Measurements from ENCODE around the gene PLB1. TPM values are rescaled to one million over a fixed set of nuclear protein-coding genes. Genes with fewer than 3 reads are reported as not detected.

Gene PLB1
- total and polyA plus RNA-seq, 5 experiments from 2014 or later: 0.29 to 0.34 (median 0.34) TPM; not detected in 2

DNA sequence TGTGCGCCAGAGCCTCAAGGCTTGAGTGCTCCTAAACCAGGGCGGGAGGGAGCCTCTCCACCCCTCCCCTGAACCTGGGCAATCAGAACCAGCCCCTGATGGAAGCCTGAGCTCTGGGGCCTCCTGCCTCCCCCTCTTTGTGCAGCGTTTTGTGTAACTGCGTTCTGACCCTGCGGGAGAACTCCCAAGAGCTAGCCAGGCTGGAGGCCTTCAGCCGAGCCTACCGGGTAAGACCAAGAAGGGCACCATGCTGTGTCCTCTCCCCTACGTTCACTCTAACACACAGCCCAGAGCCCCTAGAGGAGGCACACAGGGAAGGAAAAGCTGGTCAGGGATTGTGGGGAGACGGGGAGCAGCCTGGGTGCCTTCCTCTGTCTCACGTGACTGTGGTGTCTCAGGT lies 108.0 kb downstream of the PLB1 start:
- Mint-ChIP-seq H3K36me3 (peaks cover 0 to 2% (median 0%) of the 10 kb centered on the region in 3 donors), H3K27ac (peak overlapping the region in 5 of 10 donors; percentile 8 to 48 (median 25)), H3K27me3 (no peaks in the 10 kb centered on the region), H3K9me3 (peaks cover 0 to 2% (median 0%) of the 10 kb centered on the region in 9 donors), H3K4me1 (peaks cover 8 to 33% (median 13%) of the 10 kb centered on the region in 4 donors), H3K4me3 (no peak overlapping the region)
- DNase-seq (no peak), ATAC-seq (no peak)
- POLR2A ChIA-PET: interaction anchor here (0.9 to 1.0 kb wide), 2 partner anchors 9 to 12 kb away, joined by 3 to 4 read pairs; no protein-coding TSS in a partner anchor

DNA sequence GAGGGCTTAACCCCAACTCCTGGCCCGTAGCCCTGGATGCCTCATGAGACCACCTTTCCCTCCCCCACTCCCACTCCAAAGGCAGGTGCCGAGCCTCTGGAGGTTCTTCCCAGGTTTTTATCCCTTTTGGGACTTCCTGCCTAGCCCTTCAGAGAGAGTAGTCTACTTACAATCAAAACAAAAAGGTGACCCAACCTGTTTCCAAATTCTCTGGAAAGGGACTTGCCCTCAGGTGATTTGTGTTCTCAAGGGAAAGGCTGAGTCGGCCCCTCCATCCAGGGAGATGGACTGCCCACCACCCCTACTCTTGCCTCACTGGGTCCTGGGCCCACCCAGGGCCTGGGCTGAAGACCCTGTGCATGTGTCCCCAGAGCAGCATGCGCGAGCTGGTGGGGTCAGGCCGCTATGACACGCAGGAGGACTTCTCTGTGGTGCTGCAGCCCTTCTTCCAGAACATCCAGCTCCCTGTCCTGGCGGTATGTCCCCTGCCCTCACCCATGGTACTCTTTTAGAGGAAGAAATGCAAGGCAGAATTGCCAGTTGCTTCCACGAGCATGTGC lies 108.5 kb downstream of the PLB1 start:
- peaks cover 0 to 2% (median 0%) of the 10 kb centered on the region in 9 donors for H3K9me3 Mint-ChIP-seq
- no peaks in the 10 kb centered on the region for H3K27me3 Mint-ChIP-seq
- H3K36me3 Mint-ChIP-seq: peaks cover 0 to 2% (median 0%) of the 10 kb centered on the region in 3 donors
- peak overlapping the region in 4 of 10 donors; percentile 20 to 66 (median 42) for H3K27ac Mint-ChIP-seq
- no peak for ATAC-seq
- POLR2A ChIA-PET: interaction anchor here (1.0 kb wide), 2 partner anchors 10 to 11 kb away, joined by 3 read pairs; no protein-coding TSS in a partner anchor
- peaks cover 11 to 33% (median 18%) of the 10 kb centered on the region in 4 donors for H3K4me1 Mint-ChIP-seq
- H3K4me3 Mint-ChIP-seq: no peak overlapping the region
- no peak for DNase-seq

DNA sequence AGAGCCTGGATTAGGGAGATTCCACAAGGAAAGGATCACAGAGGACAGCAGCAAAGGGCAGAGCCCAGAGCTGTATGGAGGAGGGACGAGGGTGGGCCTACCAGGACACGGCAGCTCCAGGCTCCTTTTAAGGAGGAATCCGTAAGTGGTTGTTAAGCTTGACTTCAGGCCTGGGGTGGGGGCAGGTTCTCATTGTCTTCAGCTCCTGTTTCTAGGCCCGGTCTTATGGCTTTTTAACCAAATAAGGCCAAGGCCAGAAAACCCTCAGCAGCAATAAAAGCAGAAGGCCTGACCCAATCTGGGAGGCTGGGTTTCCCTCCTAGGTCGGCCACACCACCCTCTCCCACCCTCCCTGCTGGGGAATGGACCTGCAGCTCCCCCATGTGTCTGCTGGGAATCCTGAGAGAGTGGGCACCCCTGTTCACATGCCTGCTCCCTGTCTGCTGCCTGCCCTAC lies 111.2 kb downstream of the PLB1 start:
- DNase-seq: no peak
- Mint-ChIP-seq H3K4me3 (no peak overlapping the region), H3K9me3 (no peaks in the 10 kb centered on the region), H3K4me1 (peaks cover 17 to 35% (median 27%) of the 10 kb centered on the region in 4 donors), H3K36me3 (no peaks in the 10 kb centered on the region), H3K27me3 (no peaks in the 10 kb centered on the region), H3K27ac (peak overlapping the region in 6 of 10 donors; percentile 2 to 82 (median 64))
- no peak for ATAC-seq
- POLR2A ChIA-PET: interaction anchor here (0.6 to 1.6 kb wide), 4 partner anchors 9 to 217 kb away, joined by 3 to 5 read pairs (median 4); no protein-coding TSS in a partner anchor

DNA sequence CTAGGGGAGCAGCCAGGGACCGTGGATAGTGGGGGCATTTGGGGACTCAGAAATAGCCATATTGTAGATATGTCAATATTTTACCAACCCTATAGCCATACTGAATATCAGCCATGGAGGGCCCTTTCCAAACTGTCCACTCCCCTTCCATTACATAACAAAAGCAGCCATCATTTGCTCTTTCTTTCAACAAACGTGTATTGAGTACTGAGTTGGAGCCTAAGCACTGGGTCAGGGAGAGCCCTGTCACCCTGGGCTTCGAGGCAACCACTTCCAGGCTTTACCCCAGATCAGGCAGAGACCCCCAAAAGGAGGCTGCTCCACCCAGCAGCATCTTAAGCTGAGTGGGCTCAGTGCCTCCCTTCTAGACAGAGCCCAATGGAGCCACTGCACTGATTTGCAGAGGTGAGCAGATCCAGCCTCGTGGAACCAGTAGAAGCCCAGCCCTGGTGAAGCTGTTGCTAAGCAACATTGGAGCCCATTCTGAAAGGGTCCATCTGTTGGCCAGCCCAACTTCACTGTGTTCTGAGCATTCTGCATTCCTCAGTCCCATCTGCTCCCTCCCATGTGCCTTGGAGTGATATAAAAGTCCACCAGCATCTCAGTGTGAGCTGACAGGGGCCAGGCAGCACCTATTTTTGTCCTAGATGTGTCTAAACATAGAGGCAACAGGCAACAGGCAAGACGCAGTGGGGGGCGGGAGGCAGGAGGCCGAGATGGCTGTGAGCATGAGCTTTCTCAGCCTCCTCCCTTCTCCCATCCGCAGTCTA lies 112.1 kb downstream of the PLB1 start:
- Mint-ChIP-seq H3K4me1 (peaks cover 15 to 32% (median 25%) of the 10 kb centered on the region in 4 donors), H3K36me3 (no peaks in the 10 kb centered on the region), H3K9me3 (no peaks in the 10 kb centered on the region), H3K27ac (peak overlapping the region in 5 of 10 donors; percentile 4 to 56 (median 43)), H3K27me3 (no peaks in the 10 kb centered on the region), H3K4me3 (no peak overlapping the region)
- POLR2A ChIA-PET: interaction anchor here (1.9 kb wide), 1 partner anchor 144 kb away, joined by 5 read pairs; the partner anchor contains the start of gene PPP1CB
- DNase-seq (no peak), ATAC-seq (no peak)

DNA sequence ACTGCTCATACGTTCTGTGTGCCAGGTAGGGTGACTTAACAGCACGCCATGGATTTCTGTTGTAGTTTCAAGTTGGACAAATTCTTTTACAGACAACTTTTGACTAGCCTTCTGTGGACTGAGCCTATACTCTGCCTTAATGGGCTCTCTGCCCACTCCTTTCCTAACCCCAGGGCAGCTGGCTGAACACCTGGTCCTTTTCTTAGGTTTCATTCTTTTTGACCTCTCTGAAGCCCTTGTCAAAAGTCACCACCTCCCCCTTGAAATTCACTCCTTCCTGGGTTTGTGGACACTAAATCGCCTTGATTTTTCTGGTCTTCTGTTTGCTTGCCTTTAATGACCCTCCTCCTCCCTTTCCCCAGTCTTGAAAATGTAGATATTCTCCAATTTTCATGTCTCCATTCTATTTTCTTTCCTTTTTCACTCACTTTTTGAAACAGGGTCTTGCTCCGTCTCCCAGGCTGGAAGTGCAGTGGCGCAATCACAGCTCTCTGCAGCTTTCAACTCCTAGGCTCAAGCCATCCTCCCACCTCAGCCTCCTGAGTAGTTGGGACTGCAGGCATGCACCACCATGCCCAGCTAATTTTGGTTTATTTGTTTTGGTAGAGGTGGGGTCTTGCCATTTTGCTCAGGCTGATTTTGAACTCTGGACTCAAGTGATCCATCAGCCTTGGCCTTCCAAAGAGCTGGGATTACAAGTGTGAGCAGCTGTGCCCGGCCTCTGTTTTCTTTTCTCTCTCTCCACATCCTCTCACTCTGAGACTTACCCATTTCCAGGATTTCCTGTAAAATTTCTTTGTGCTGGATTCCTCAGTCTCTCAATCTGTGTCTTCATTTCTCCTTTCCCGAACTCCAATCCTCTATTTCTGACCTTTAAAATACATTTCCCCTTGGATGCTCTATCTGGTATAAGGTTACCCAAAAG lies 112.9 kb downstream of the PLB1 start:
- Mint-ChIP-seq H3K27ac (peak overlapping the region in 6 of 10 donors; percentile 12 to 76 (median 36)), H3K4me1 (peaks cover 13 to 27% (median 19%) of the 10 kb centered on the region in 4 donors), H3K27me3 (no peaks in the 10 kb centered on the region), H3K9me3 (no peaks in the 10 kb centered on the region), H3K4me3 (no peak overlapping the region), H3K36me3 (no peaks in the 10 kb centered on the region)
- POLR2A ChIA-PET: interaction anchor here (1.5 to 1.9 kb wide), 2 partner anchors 9 to 143 kb away, joined by 3 to 5 read pairs; partner anchors contain the start of gene PPP1CB
- DNase-seq: no peak
- no peak for ATAC-seq

DNA sequence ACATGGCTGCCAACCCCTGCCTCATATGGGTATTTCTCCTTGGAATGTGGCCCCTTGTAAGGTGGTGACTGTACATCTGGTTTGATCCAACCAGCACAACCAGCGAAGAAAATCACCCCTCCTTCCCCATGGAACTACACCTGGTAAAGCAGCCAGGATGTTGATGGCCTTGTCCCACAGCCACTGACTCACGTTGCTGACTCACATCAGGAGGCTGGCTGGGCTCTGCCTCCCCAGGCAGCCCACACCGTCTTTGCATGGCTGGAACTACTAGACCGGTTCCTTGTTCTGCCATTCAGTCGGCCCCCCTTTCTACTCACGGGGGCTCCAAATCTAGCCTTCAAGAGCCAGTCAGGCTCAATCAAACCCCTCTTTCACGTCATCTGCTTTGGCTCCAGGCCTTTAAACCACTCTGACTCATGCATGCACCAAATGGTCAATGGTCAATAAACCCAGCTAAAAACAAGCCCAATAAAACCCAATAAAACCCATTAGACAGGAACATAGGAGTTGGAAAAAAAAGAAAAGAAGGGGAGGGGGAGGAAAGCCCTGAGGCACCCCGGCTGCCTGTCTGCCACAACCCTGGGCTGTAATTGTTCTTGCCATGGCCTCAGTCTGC lies 114.8 kb downstream of the PLB1 start:
- H3K4me3 Mint-ChIP-seq: no peak overlapping the region
- no peak for ATAC-seq
- no peaks in the 10 kb centered on the region for H3K9me3 Mint-ChIP-seq
- H3K27ac Mint-ChIP-seq: peak overlapping the region in 5 of 10 donors; percentile 55 to 84 (median 57)
- peaks cover 13 to 27% (median 15%) of the 10 kb centered on the region in 4 donors for H3K4me1 Mint-ChIP-seq
- H3K27me3 Mint-ChIP-seq: no peaks in the 10 kb centered on the region
- POLR2A ChIA-PET: interaction anchor here (1.2 to 1.8 kb wide), 2 partner anchors 10 to 24 kb away, joined by 3 to 4 read pairs; no protein-coding TSS in a partner anchor
- H3K36me3 Mint-ChIP-seq: no peaks in the 10 kb centered on the region
- DNase-seq: no peak

DNA sequence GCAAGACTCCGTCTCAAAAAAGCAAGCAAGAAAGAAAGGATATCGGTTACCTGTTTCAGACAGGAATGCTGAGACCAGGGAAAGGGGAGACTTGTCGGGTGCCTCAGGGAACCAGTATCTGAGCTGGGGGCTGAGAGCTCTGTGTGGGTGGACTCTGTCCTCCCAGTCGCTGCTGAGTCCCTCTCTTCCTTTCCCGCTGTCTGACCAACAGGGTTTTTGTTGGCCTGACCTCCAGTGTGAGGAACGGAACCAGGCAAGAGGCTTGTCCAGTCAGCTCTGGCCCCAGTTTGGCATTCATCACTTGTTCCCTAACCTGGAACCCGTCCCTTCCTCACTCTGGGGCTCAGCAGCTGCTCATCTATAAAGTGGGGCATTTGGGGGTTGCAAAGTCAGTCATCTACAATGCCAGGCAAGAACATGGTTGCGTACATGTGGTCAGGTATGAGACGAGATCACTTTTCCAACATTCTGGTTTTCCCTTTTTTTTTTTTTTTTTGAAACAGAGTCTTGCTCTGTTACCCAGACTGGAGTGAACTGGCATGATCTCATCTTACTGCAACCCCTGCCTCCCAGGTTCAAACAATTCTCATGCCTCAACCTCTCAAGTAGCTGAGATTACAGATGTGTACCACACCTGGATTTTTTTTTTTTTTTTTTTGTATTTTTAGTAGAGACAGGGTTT lies 116.4 kb downstream of the PLB1 start:
- DNase-seq (no peak), ATAC-seq (no peak)
- Mint-ChIP-seq H3K27me3 (no peaks in the 10 kb centered on the region), H3K4me1 (peaks cover 10 to 24% (median 17%) of the 10 kb centered on the region in 4 donors), H3K9me3 (no peaks in the 10 kb centered on the region), H3K36me3 (no peaks in the 10 kb centered on the region), H3K27ac (peak overlapping the region in 7 of 10 donors; percentile 17 to 86 (median 53)), H3K4me3 (no peak overlapping the region)
- POLR2A ChIA-PET: interaction anchor here (0.6 to 1.8 kb wide), 7 partner anchors 9 to 929 kb away, joined by 3 to 5 read pairs (median 4); no protein-coding TSS in a partner anchor

DNA sequence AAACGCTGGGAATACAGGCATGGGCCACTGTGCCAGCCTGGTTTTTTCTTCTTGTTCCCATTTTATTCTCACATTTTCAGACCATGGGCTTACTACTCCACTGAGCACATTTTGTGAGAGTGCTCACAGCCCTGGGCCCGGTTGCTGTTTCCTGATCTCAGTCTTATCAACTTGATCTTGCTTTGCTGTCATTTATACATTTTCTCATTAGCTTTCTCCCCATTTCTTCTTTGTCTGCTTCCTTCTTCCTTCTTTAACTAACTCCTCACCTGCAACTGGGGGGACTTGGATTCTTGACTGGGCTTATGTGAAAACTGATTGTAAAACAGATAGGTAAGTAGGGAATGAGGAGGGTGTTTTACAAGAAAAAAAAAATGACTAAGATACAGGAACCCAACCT lies 117.3 kb downstream of the PLB1 start:
- DNase-seq (peak in 2 of 10 donors; percentile 17 to 28), ATAC-seq (peak; percentile 26 to 48)
- POLR2A ChIA-PET: interaction anchor here (0.5 to 1.8 kb wide), 7 partner anchors 9 to 930 kb away, joined by 3 to 8 read pairs (median 4); no protein-coding TSS in a partner anchor
- Mint-ChIP-seq H3K9me3 (no peaks in the 10 kb centered on the region), H3K4me3 (no peak overlapping the region), H3K27me3 (no peaks in the 10 kb centered on the region), H3K27ac (no peak overlapping the region), H3K36me3 (no peaks in the 10 kb centered on the region), H3K4me1 (peaks cover 13 to 34% (median 25%) of the 10 kb centered on the region in 4 donors)

DNA sequence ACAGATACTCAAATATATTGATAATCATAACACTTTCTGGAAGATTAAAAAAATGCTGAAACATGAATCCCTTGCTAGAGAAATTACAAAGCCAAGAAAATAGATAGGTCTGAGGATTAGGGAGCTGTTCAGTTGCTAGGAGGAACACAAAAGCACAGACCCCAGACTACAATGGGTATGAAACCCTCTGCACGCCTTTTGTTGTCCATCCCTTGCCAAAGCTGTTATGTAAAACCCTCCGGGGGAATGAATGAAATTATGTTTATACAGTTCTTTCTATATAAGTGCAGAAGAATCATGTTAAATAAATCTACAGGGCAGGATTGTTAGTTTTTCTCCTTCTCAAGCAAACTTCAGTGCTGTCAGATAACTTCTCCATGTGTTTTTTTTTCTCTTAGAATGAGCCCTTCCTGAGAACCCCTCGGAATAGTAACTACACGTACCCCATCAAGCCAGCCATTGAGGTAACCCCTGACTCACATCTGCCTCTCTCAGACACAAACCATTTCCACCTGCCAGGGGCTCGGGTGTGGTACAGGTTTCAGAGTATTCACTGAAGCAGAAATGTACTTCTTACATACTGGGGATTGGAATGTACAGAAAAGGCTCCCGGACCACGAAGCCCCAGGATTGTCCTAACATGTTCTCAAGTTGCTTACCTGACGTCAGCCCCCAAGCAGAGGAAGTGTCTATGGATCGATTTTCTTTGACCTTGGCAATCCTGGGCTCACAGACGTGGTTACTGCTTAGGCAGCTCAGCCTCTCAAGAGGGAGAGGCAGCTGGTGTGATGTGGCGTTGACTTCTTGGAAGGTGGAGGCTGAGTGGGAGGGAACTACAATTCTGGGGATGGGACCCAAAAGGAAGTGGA lies 118.0 kb downstream of the PLB1 start:
- H3K27me3 Mint-ChIP-seq: no peaks in the 10 kb centered on the region
- no peaks in the 10 kb centered on the region for H3K9me3 Mint-ChIP-seq
- no peak overlapping the region for H3K4me3 Mint-ChIP-seq
- no peak overlapping the region for H3K27ac Mint-ChIP-seq
- DNase-seq (peak in 2 of 10 donors; percentile 14 to 61), ATAC-seq (peak; percentile 29 to 47)
- peaks cover 14 to 40% (median 32%) of the 10 kb centered on the region in 4 donors for H3K4me1 Mint-ChIP-seq
- POLR2A ChIA-PET: interaction anchor here (0.8 to 1.8 kb wide), 4 partner anchors 8 to 11 kb away, joined by 3 to 5 read pairs (median 4); no protein-coding TSS in a partner anchor
- H3K36me3 Mint-ChIP-seq: no peaks in the 10 kb centered on the region

DNA sequence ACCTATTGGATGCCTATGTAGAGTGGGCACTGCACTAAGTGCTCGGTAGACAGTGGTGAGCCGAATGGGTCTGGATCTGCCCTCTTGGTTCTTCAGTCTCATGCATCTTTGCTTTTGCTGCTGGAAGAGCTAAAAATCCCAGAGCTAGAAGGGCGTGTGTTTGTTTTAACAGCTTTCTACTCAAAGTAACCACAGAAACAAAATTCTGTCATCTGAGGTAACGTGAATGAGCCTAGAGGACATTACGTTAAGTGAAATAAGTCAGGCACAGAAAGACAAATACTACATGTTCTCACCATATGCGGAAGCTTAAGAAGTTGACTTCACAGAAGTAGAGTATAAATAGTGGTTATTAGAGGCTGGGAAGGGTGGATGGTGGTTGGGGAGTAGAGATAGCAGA lies 119.8 kb downstream of the PLB1 start:
- H3K36me3 Mint-ChIP-seq: no peaks in the 10 kb centered on the region

More for the DNA sequence above, 119.8 kb downstream of the PLB1 start:
- POLR2A ChIA-PET: interaction anchor here (0.9 to 1.5 kb wide), 5 partner anchors 9 to 255 kb away, joined by 3 to 8 read pairs (median 5); partner anchors contain the start of gene PPP1CB
- Mint-ChIP-seq H3K27ac (no peak overlapping the region), H3K9me3 (no peaks in the 10 kb centered on the region), H3K4me3 (no peak overlapping the region), H3K4me1 (peaks cover 27 to 48% (median 43%) of the 10 kb centered on the region in 4 donors), H3K27me3 (no peaks in the 10 kb centered on the region)
- DNase-seq: peak in 5 of 10 donors; percentile 25 to 72 (median 44)
- peak; percentile 58 to 79 for ATAC-seq
